WTC11 (cell line): Measurements from ENCODE around the gene PVALB. TPM values are rescaled to one million over a fixed set of nuclear protein-coding genes. Genes with fewer than 3 reads are reported as not detected.

Source experiments
- ATAC-seq: fragments of 200-7000 bp; cut with Tn5 transposase; 2 replicates; pipeline ENCODE4 v1.10.0; 2021; ENCODE audit warnings: mild to moderate bottlenecking, moderate library complexity
- CTCF ChIA-PET: fragments of 300-600 bp; sonication (Branson Sonifier 250); formaldehyde crosslinking; loops from one replicate; lab custom pipeline; 2021; ENCODE audit warnings: antibody characterized with exemption; lab: Charles Lee
- POLR2A ChIA-PET: fragments of 350-600 bp; sonication (Branson Sonifier 250); formaldehyde crosslinking; loops from one replicate; lab custom pipeline; 2021; ENCODE audit warnings: antibody characterized with exemption; lab: Charles Lee
- DNase-seq: peaks from one replicate; pipeline ENCODE4 v3.0.0; 2021; ENCODE audit warnings: low spot score
- H3K27ac Mint-ChIP-seq: 2 replicates; pipeline ENCODE4 v1.8.0; 2021; ENCODE audit warnings: mixed read lengths
- H3K27me3 Mint-ChIP-seq: 2 replicates; pipeline ENCODE4 v1.8.0; 2021; ENCODE audit warnings: low read depth, mild to moderate bottlenecking, moderate library complexity, mixed read lengths
- H3K36me3 Mint-ChIP-seq: 2 replicates; pipeline ENCODE4 v1.8.0; 2021; ENCODE audit warnings: mixed read lengths
- H3K4me1 Mint-ChIP-seq: 2 replicates; pipeline ENCODE4 v1.8.0; 2022; ENCODE audit warnings: mixed read lengths
- H3K4me3 Mint-ChIP-seq: 2 replicates; pipeline ENCODE4 v1.8.0; 2021; ENCODE audit warnings: mild to moderate bottlenecking, moderate library complexity, mixed read lengths
- H3K9me3 Mint-ChIP-seq: 2 replicates; pipeline ENCODE4 v1.8.0; 2021; ENCODE audit warnings: mixed read lengths
- ATF1 ChIP-seq: sonication (generic); formaldehyde crosslinking; IDR thresholded peaks from 2 replicates; pipeline ENCODE4 v1.8.1; 2023; ENCODE audit warnings: mild to moderate bottlenecking, moderate library complexity, missing genetic modification reagents
- CREB1 ChIP-seq: sonication (generic); formaldehyde crosslinking; IDR thresholded peaks from 2 replicates; pipeline ENCODE4 v1.8.0; 2023; ENCODE audit warnings: mild to moderate bottlenecking, missing genetic modification reagents
- CTCF ChIP-seq: fragments of 200-600 bp; IDR thresholded peaks from 2 replicates; pipeline ENCODE4 v1.8.0; 2022; ENCODE audit warnings: antibody characterized with exemption
- E2F1 ChIP-seq: sonication (generic); formaldehyde crosslinking; IDR thresholded peaks from 2 replicates; pipeline ENCODE4 v1.8.0; 2022; ENCODE audit warnings: mild to moderate bottlenecking, missing genetic modification reagents
- FOXP1 ChIP-seq: sonication (generic); formaldehyde crosslinking; IDR thresholded peaks from 2 replicates; pipeline ENCODE4 v1.8.0; 2022; ENCODE audit warnings: missing genetic modification reagents, mild to moderate bottlenecking, moderate library complexity, borderline replicate concordance
- GABPB1 ChIP-seq: sonication (generic); formaldehyde crosslinking; IDR thresholded peaks from 2 replicates; pipeline ENCODE4 v1.8.1; 2023; ENCODE audit warnings: mild to moderate bottlenecking, missing genetic modification reagents
- HMGA2 ChIP-seq: fragments of 250-450 bp; sonication (Bioruptor Pico); IDR thresholded peaks from 2 replicates; pipeline ENCODE4 v1.4.0; 2021; ENCODE audit warnings: mild to moderate bottlenecking, moderate library complexity
- KAT7 ChIP-seq: sonication (generic); formaldehyde crosslinking; IDR thresholded peaks from 2 replicates; pipeline ENCODE4 v1.8.1; 2023; ENCODE audit warnings: missing genetic modification reagents, mild to moderate bottlenecking, borderline replicate concordance
- MYBL2 ChIP-seq: sonication (generic); formaldehyde crosslinking; IDR thresholded peaks from 2 replicates; pipeline ENCODE4 v1.8.1; 2023; ENCODE audit warnings: mild to moderate bottlenecking, moderate library complexity, missing genetic modification reagents
- NFE2L1 ChIP-seq: sonication (generic); formaldehyde crosslinking; IDR thresholded peaks from 2 replicates; pipeline ENCODE4 v1.8.1; 2023; ENCODE audit warnings: missing genetic modification reagents
- NR1H2 ChIP-seq: sonication (generic); formaldehyde crosslinking; IDR thresholded peaks from 2 replicates; pipeline ENCODE4 v1.9.0; 2021; ENCODE audit warnings: mild to moderate bottlenecking, moderate library complexity, missing genetic modification reagents
- NR2C2 ChIP-seq: sonication (generic); formaldehyde crosslinking; IDR thresholded peaks from 2 replicates; pipeline ENCODE4 v1.8.0; 2022; ENCODE audit warnings: mild to moderate bottlenecking, missing genetic modification reagents
- RORB ChIP-seq: fragments of 250-450 bp; sonication (Bioruptor Pico); IDR thresholded peaks from 2 replicates; pipeline ENCODE4 v1.9.0; 2021; ENCODE audit warnings: mild to moderate bottlenecking
- STAT6 ChIP-seq: sonication (generic); formaldehyde crosslinking; conservative IDR thresholded peaks from 2 replicates; pipeline ENCODE4 v1.8.1; 2023; ENCODE audit warnings: mild to moderate bottlenecking, low read depth, missing genetic modification reagents, moderate library complexity
- TCF7 ChIP-seq: sonication (generic); formaldehyde crosslinking; IDR thresholded peaks from 2 replicates; pipeline ENCODE4 v1.8.0; 2022; ENCODE audit warnings: mild to moderate bottlenecking, low read depth, missing genetic modification reagents, moderate library complexity
- USF1 ChIP-seq: sonication (generic); formaldehyde crosslinking; IDR thresholded peaks from 2 replicates; pipeline ENCODE4 v1.8.0; 2022; ENCODE audit warnings: mild to moderate bottlenecking, missing genetic modification reagents
- USF2 ChIP-seq: sonication (generic); formaldehyde crosslinking; IDR thresholded peaks from 2 replicates; pipeline ENCODE4 v1.8.1; 2023; ENCODE audit warnings: mild to moderate bottlenecking, missing genetic modification reagents, moderate library complexity
- ZNF121 ChIP-seq: sonication (generic); formaldehyde crosslinking; IDR thresholded peaks from 2 replicates; pipeline ENCODE4 v1.8.0; 2023; ENCODE audit warnings: missing genetic modification reagents
- ZNF219 ChIP-seq: sonication (generic); formaldehyde crosslinking; IDR thresholded peaks from 2 replicates; pipeline ENCODE4 v1.8.0; 2023; ENCODE audit warnings: missing genetic modification reagents, mild to moderate bottlenecking, borderline replicate concordance
- ZNF232 ChIP-seq: sonication (generic); formaldehyde crosslinking; IDR thresholded peaks from 2 replicates; pipeline ENCODE4 v1.8.0; 2022; ENCODE audit warnings: mild to moderate bottlenecking, missing genetic modification reagents
- ZNF263 ChIP-seq: sonication (generic); formaldehyde crosslinking; IDR thresholded peaks from 2 replicates; pipeline ENCODE4 v1.8.1; 2022; ENCODE audit warnings: low read depth, mild to moderate bottlenecking, moderate library complexity, missing genetic modification reagents
- ZSCAN18 ChIP-seq: fragments of 250-450 bp; sonication (Bioruptor Pico); IDR thresholded peaks from 2 replicates; pipeline ENCODE4 v2.1.2; 2022; ENCODE audit warnings: mild to moderate bottlenecking, moderate library complexity
- total RNA-seq: library from RNA; stranded (reverse); gene quantifications from 3 replicates; pipeline ENCODE4 v1.2.3, GENCODE V29; 2021
- TF ChIP-seq, protein P1 (sequence below): sonication (generic); formaldehyde crosslinking; IDR thresholded peaks from 2 replicates; pipeline ENCODE4 v1.8.0; 2023; ENCODE audit warnings: mild to moderate bottlenecking, missing genetic modification reagents

The PVALB gene
- total RNA-seq, 1 experiment from 2014 or later = 2.7 TPM

- DNase-seq (no peak), ATAC-seq (no peak)
- H3K9me3 Mint-ChIP-seq = peaks cover 10% of the 10 kb centered on the region
- peaks cover 29% of the 10 kb centered on the region for H3K27me3 Mint-ChIP-seq
- H3K36me3 Mint-ChIP-seq = no peaks in the 10 kb centered on the region
- H3K4me3 Mint-ChIP-seq = no peak overlapping the region
- CTCF ChIA-PET = interaction anchor here (0.7 to 2.3 kb wide), 30 partner anchors 8 to 343 kb away, joined by 3 to 66 read pairs (median 8); partner anchors contain the start of genes CSF2RB, IFT27 and TST
- TF ChIP-seq ZNF263 (no peak), TCF7 (CRISPR knock-in tag) (no peak), NR1H2 (CRISPR knock-in tag) (no peak), FOXP1 (CRISPR knock-in tag) (no peak), ZNF219 (no peak), CREB1 (CRISPR knock-in tag) (no peak), USF1 (CRISPR knock-in tag) (no peak), STAT6 (CRISPR knock-in tag) (no peak), MYBL2 (no peak), NFE2L1 (no peak), ZSCAN18 (CRISPR knock-in tag) (no peak), ATF1 (CRISPR knock-in tag) (no peak), NR2C2 (no peak), GABPB1 (CRISPR knock-in tag) (no peak)
- TF ChIP-seq, protein P1, sequence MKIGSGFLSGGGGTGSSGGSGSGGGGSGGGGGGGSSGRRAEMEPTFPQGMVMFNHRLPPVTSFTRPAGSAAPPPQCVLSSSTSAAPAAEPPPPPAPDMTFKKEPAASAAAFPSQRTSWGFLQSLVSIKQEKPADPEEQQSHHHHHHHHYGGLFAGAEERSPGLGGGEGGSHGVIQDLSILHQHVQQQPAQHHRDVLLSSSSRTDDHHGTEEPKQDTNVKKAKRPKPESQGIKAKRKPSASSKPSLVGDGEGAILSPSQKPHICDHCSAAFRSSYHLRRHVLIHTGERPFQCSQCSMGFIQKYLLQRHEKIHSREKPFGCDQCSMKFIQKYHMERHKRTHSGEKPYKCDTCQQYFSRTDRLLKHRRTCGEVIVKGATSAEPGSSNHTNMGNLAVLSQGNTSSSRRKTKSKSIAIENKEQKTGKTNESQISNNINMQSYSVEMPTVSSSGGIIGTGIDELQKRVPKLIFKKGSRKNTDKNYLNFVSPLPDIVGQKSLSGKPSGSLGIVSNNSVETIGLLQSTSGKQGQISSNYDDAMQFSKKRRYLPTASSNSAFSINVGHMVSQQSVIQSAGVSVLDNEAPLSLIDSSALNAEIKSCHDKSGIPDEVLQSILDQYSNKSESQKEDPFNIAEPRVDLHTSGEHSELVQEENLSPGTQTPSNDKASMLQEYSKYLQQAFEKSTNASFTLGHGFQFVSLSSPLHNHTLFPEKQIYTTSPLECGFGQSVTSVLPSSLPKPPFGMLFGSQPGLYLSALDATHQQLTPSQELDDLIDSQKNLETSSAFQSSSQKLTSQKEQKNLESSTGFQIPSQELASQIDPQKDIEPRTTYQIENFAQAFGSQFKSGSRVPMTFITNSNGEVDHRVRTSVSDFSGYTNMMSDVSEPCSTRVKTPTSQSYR (CRISPR knock-in tag) = no peak
- no peak overlapping the region for H3K27ac Mint-ChIP-seq
- POLR2A ChIA-PET = no interaction called here
- H3K4me1 Mint-ChIP-seq = peaks cover 11% of the 10 kb centered on the region
Observed at GRCh38 chr22:36855478-36855877, 38.6 kb upstream of the PVALB start.

GRCh38 chr22:36853407-36854099, 36.7 kb upstream of the PVALB start:
- ATAC-seq = peak; percentile 44
- Mint-ChIP-seq H3K4me3 (no peak overlapping the region), H3K4me1 (peaks cover 11% of the 10 kb centered on the region), H3K27me3 (peaks cover 31% of the 10 kb centered on the region), H3K36me3 (no peaks in the 10 kb centered on the region), H3K27ac (no peak overlapping the region), H3K9me3 (peaks cover 10% of the 10 kb centered on the region)
- TF ChIP-seq RORB (CRISPR knock-in tag) (no peak), ZNF121 (CRISPR knock-in tag) (peak; percentile 95), E2F1 (CRISPR knock-in tag) (no peak), HMGA2 (no peak), KAT7 (CRISPR knock-in tag) (no peak), USF2 (CRISPR knock-in tag) (no peak), ZNF232 (no peak), CTCF (peak; percentile 80)
- peak; percentile 93 for DNase-seq
- POLR2A ChIA-PET = interaction anchor here (0.5 kb wide), 1 partner anchor 60 kb away, joined by 3 read pairs; no protein-coding TSS in a partner anchor
- CTCF ChIA-PET = interaction anchor here (0.6 to 4.3 kb wide), 22 partner anchors 9 to 343 kb away, joined by 3 to 36 read pairs (median 4); partner anchors contain the start of gene IFT27
